SK-N-MC (cell line): Measurements from ENCODE around the gene TRIM6.
"Not testable (repeated sequence)": the region's sequence is repeated elsewhere in the genome, so short reads cannot be mapped to it uniquely, and the experiment has no call there.

ENCODE experiments used
- EZH2 ChIP-seq: fragments of 200-600 bp; sonication (generic); IDR thresholded peaks from one replicate; pipeline ENCODE4 v1.6.1; 2017; ENCODE audit warnings: antibody characterized with exemption
- FOXP2 ChIP-seq: optimal IDR thresholded peaks from 2 replicates; pipeline ENCODE3; 2011; ENCODE audit warnings: mild to moderate bottlenecking, moderate library complexity; ENCODE audit not compliant: insufficient read depth; ENCODE audit errors: extremely low read length, control extremely low read depth
- POLR2AphosphoS5 ChIP-seq: IDR thresholded peaks from 2 replicates; pipeline ENCODE4 v1.6.1; 2012; ENCODE audit warnings: mild to moderate bottlenecking, low read depth, low read length, borderline replicate concordance

DNA sequence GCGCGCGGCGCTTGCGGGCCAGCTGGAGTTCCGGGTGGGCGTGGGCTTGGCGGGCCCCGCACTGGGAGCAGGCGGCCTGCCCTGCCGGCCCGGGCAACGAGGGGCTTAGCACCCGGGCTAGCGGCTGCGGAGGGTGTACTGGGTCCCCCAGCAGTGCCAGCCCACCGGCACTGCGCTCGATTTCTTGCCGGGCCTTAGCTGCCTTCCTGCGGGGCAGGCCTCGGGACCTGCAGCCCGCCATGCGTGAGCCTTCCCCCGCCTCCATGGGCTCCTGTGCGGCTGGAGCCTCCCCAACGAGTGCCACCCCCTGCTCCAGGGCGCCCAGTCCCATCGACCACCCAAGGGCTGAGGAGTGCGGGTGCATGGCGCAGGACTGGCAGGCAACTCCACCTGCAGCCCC is 6.5 kb upstream of the TRIM6 start:
- TF ChIP-seq EZH2, POLR2AphosphoS5, FOXP2: not testable (repeated sequence)
